SU-DHL-6 (cell line): ENCODE measurements around the gene PLPP1.

Experiments
- H2AFZ ChIP-seq: fragments of 200-600 bp; sonication (generic); 2 replicates; pipeline ENCODE4 v1.6.1; 2014; ENCODE audit warnings: low read depth, mild to moderate bottlenecking, moderate library complexity, mixed read lengths, antibody characterized with exemption, low read length; ENCODE audit not compliant: severe bottlenecking
- H3F3A ChIP-seq: fragments of 200-600 bp; shearing (Covaris generic); 2 replicates; pipeline ENCODE4 v1.6.0; 2016; ENCODE audit warnings: antibody characterized with exemption, mild to moderate bottlenecking; ENCODE audit not compliant: insufficient read depth
- H3K27ac ChIP-seq: fragments of 200-600 bp; sonication (generic); 2 replicates; pipeline ENCODE4 v1.5.1; 2016; ENCODE audit warnings: low read depth, mild to moderate bottlenecking, low read length, moderate library complexity, mixed read lengths
- H3K27me3 ChIP-seq: fragments of 200-600 bp; sonication (generic), shearing (Covaris generic); 2 replicates; pipeline ENCODE4 v1.6.0; 2014; ENCODE audit warnings: mild to moderate bottlenecking, low read length
- H3K36me3 ChIP-seq: fragments of 200-600 bp; sonication (generic); 2 replicates; pipeline ENCODE4 v1.6.1; 2014; ENCODE audit warnings: mild to moderate bottlenecking, low read length, mixed read lengths
- H3K4me2 ChIP-seq: fragments of 300-600, 200-600 bp; shearing (Covaris generic), sonication (generic); 2 replicates; pipeline ENCODE4 v1.6.0; 2014; ENCODE audit warnings: low read length, low read depth, mild to moderate bottlenecking; ENCODE audit not compliant: poor library complexity, severe bottlenecking
- H3K4me3 ChIP-seq: fragments of 200-600 bp; sonication (generic); 2 replicates; pipeline ENCODE4 v1.5.1; 2014; ENCODE audit warnings: antibody characterized with exemption, low read length, mild to moderate bottlenecking, mixed read lengths; ENCODE audit not compliant: insufficient read depth, poor library complexity, severe bottlenecking
- H3K79me2 ChIP-seq: fragments of 200-600 bp; sonication (generic); 2 replicates; pipeline ENCODE4 v1.6.1; 2014; ENCODE audit warnings: mild to moderate bottlenecking, low read length, moderate library complexity; ENCODE audit not compliant: insufficient read depth
- H3K9ac ChIP-seq: fragments of 200-600 bp; sonication (generic); 2 replicates; pipeline ENCODE4 v1.7.0; 2014; ENCODE audit warnings: mild to moderate bottlenecking, low read length
- H3K9me2 ChIP-seq: fragments of 200-600 bp; sonication (generic); replicated peaks from 2 replicates; pipeline ENCODE4 v1.6.1; 2014; ENCODE audit warnings: low read length; ENCODE audit not compliant: insufficient read depth
- H3K9me3 ChIP-seq: fragments of 200-600 bp; sonication (generic); 2 replicates; pipeline ENCODE4 v1.6.1; 2014; ENCODE audit warnings: low read length, mixed read lengths; ENCODE audit not compliant: insufficient read depth
- H4K20me1 ChIP-seq: fragments of 200-600 bp; sonication (generic); 2 replicates; pipeline ENCODE4 v1.6.1; 2014; ENCODE audit warnings: low read depth, mild to moderate bottlenecking, antibody characterized with exemption, low read length, moderate library complexity, mixed read lengths
- CTCF ChIP-seq: fragments of 200-600 bp; sonication (generic); IDR thresholded peaks from one replicate; pipeline ENCODE4 v1.5.1; 2017; ENCODE audit warnings: antibody characterized with exemption, mild to moderate bottlenecking, low read length, moderate library complexity; ENCODE audit not compliant: insufficient read depth, poor library complexity, severe bottlenecking
- EZH2phosphoT487 ChIP-seq: fragments of 200-600 bp; sonication (generic), shearing (Covaris generic); conservative IDR thresholded peaks from 2 replicates; pipeline ENCODE4 v1.6.1; 2018; ENCODE audit warnings: mild to moderate bottlenecking, antibody characterized with exemption, low read length, moderate library complexity, mixed read lengths

The PLPP1 gene

GRCh38 chr5:55387865-55388264, 146.9 kb downstream of the PLPP1 start:
- Histone ChIP-seq H2AFZ (no peak overlapping the region), H3K4me2 (no peak overlapping the region), H3K27me3 (no peaks in the 10 kb centered on the region), H3K79me2 (no peaks in the 10 kb centered on the region; the same call in 1 of the 2 replicates), H4K20me1 (no peaks in the 10 kb centered on the region), H3F3A (no peaks in the 10 kb centered on the region), H3K9ac (no peak overlapping the region), H3K4me3 (no peak overlapping the region), H3K9me3 (no peaks in the 10 kb centered on the region), H3K36me3 (peaks cover 40% of the 10 kb centered on the region; the same call in 1 of the 2 replicates), H3K9me2 (no peaks in the 10 kb centered on the region), H3K27ac (no peak overlapping the region)
- TF ChIP-seq CTCF (no peak), EZH2phosphoT487 (no peak)

- Histone ChIP-seq H2AFZ (no peak overlapping the region), H3K36me3 (peaks cover 50% of the 10 kb centered on the region; the same call in 1 of the 2 replicates), H4K20me1 (no peaks in the 10 kb centered on the region), H3K27me3 (no peaks in the 10 kb centered on the region), H3K9me3 (no peaks in the 10 kb centered on the region), H3F3A (no peaks in the 10 kb centered on the region), H3K79me2 (no peaks in the 10 kb centered on the region; the same call in 1 of the 2 replicates), H3K9me2 (no peaks in the 10 kb centered on the region), H3K9ac (no peak overlapping the region), H3K4me2 (no peak overlapping the region), H3K27ac (no peak overlapping the region), H3K4me3 (no peak overlapping the region)
- TF ChIP-seq CTCF = no peak
- TF ChIP-seq EZH2phosphoT487 = no peak
Observed at GRCh38 chr5:55386356-55386755, 148.4 kb downstream of the PLPP1 start.

GRCh38 chr5:55385846-55386245, 148.9 kb downstream of the PLPP1 start:
- Histone ChIP-seq H3K27me3 (no peaks in the 10 kb centered on the region), H3K79me2 (no peaks in the 10 kb centered on the region; the same call in 1 of the 2 replicates), H3K9me3 (no peaks in the 10 kb centered on the region), H3F3A (0 out of 2 replicates have a peak, but pooled peaks cover 3% of the 10 kb centered on the region), H3K4me2 (no peak overlapping the region), H3K9me2 (no peaks in the 10 kb centered on the region), H3K4me3 (no peak overlapping the region), H4K20me1 (no peaks in the 10 kb centered on the region; the same call in 1 of the 2 replicates), H3K36me3 (peaks cover 55% of the 10 kb centered on the region), H2AFZ (no peak overlapping the region), H3K9ac (no peak overlapping the region), H3K27ac (no peak overlapping the region)
- TF ChIP-seq EZH2phosphoT487 (no peak), CTCF (no peak)
